ENCODE measurements around the gene NMNAT2. TPM values are rescaled to one million over a fixed set of nuclear protein-coding genes. Genes with fewer than 3 reads are reported as not detected.

Gene NMNAT2
- total and polyA plus RNA-seq, 2 of the 13 experiments (the other 11 are each of a cell fraction or from before 2014, with no cell fraction given) = not detected

GRCh38 chr1:183272390-183272848 is 145.8 kb downstream of the NMNAT2 start (continued):
- TF ChIP-seq ZNF512B (CRISPR knock-in tag; IDR thresholded peaks at IDR 0.05; ENCODE audit: borderline replicate concordance) (no peak), HNF1A (IDR thresholded peaks at IDR 0.05; ENCODE audit: low read depth) (no peak), HNF1A (CRISPR knock-in tag; IDR thresholded peaks at IDR 0.05; ENCODE audit: borderline replicate concordance) (no peak), DMTF1 (CRISPR knock-in tag; IDR thresholded peaks at IDR 0.05) (no peak), CREB3 (CRISPR knock-in tag; IDR thresholded peaks at IDR 0.05) (no peak), PLSCR1 (CRISPR knock-in tag; IDR thresholded peaks at IDR 0.05; ENCODE audit: borderline replicate concordance) (no peak), ZNF883 (CRISPR knock-in tag; IDR thresholded peaks at IDR 0.05; ENCODE audit: not compliant biosample characterization) (no peak), ZNF362 (CRISPR knock-in tag; IDR thresholded peaks at IDR 0.05; ENCODE audit: borderline replicate concordance) (no peak)

Measured in HepG2 (cell line).